ENCODE results near the gene TMEM63A. TPM values are rescaled to one million over a fixed set of nuclear protein-coding genes. Genes with fewer than 3 reads are reported as not detected.
"Not testable (repeated sequence)": the region's sequence is repeated elsewhere in the genome, so short reads cannot be mapped to it uniquely, and the experiment has no call there.

Gene TMEM63A
- total RNA-seq, 1 experiment from 2014 or later = 31.4 TPM

DNA sequence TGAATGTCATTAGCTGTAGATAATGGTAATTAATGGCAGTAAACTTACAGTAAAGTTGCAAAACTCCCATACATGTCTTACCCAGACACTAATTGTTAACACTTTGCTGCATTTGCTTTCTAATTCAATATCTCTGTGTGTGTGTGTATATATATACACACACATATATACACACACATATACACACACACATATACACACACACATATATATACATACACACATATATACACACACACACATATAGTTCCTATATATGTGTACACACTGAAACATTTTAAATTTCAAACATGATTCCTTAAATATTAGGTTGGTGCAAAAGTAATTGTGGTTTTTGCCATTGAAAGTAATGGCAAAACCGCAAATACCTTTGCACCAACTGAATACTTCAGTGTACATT, 75.9 kb downstream of the TMEM63A start:
- in situ Hi-C loops (cut with HindIII; ENCODE audit: low pct_unique_long_range_greater_than_20kb, low sequenced_read_pairs) (no loop called here), intact Hi-C loops (cut with micrococcal nuclease; ENCODE audit: unreplicated experiment) (no loop called here)
- ATAC-seq (no peak), DNase-seq (ENCODE audit: low read depth, low spot score) (no peak)
- peaks cover 9% of the 10 kb centered on the region for H3K4me1 ChIP-seq (ENCODE audit: control insufficient read depth, insufficient read depth, low read length)
- H3K4me3 ChIP-seq (ENCODE audit: low read depth in 2 of 2, low read length in 2 of 2) = no peak overlapping the region
- no peak overlapping the region for H3K27ac ChIP-seq (ENCODE audit: low read length)
- no TSS peak for BruUV-seq (replicated peaks)
- CTCF ChIA-PET = no interaction called here
- H3K36me3 ChIP-seq (ENCODE audit: control insufficient read depth, insufficient read depth, low read length) = no peaks in the 10 kb centered on the region
- TF ChIP-seq CTCF (IDR thresholded peaks at IDR 0.05) = no peak
- no peak for TF ChIP-seq TCF7L2 (IDR thresholded peaks at IDR 0.05; ENCODE audit: low read depth, low read length)
- TF ChIP-seq SIN3A (IDR thresholded peaks at IDR 0.05; ENCODE audit: borderline replicate concordance, insufficient read depth, low read depth, low read length) = no peak
- TF ChIP-seq REST (IDR thresholded peaks at IDR 0.05; ENCODE audit: insufficient read depth in 1 of 2, low read depth in 2 of 2, low read length in 1 of 2) = no peak
- TF ChIP-seq POLR2AphosphoS5 (IDR thresholded peaks at IDR 0.05; ENCODE audit: low read depth, low read length) = no peak
- POLR2A ChIA-PET = no interaction called here
- no peaks in the 10 kb centered on the region for H3K9me3 ChIP-seq (ENCODE audit: control insufficient read depth, insufficient read depth, low read depth, low read length)
- H3K27me3 ChIP-seq (ENCODE audit: control insufficient read depth, insufficient read depth, low read length) = no peaks in the 10 kb centered on the region

DNA sequence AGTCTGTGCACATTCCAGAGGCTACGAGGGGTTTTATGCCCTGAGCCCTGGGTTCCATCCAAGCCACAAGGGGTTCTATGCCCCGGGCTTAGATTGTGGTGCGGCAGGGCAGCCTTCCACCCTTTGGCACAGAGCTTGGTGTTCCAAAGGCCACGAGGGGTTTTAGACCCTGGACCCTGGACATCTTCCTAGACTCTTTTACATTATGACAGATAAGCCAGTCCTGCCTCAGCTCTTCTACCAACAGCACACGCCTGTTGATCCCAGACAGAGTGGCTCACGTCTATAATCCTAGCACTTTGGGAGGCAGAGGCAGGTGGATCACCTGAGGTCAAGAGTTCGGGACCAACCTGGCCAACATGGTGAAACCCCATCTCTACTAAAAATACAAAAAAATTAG, 81.0 kb downstream of the TMEM63A start:
- DNase-seq (ENCODE audit: low read depth, low spot score); H3K4me1 ChIP-seq (ENCODE audit: control insufficient read depth, insufficient read depth, low read length); H3K27ac ChIP-seq (ENCODE audit: low read length); H3K9me3 ChIP-seq (ENCODE audit: control insufficient read depth, insufficient read depth, low read depth, low read length); H3K4me3 ChIP-seq (ENCODE audit: low read depth in 2 of 2, low read length in 2 of 2); in situ Hi-C loops (cut with HindIII; ENCODE audit: low pct_unique_long_range_greater_than_20kb, low sequenced_read_pairs); intact Hi-C loops (cut with micrococcal nuclease; ENCODE audit: unreplicated experiment); H3K36me3 ChIP-seq (ENCODE audit: control insufficient read depth, insufficient read depth, low read length); POLR2A ChIA-PET; ATAC-seq; H3K27me3 ChIP-seq (ENCODE audit: control insufficient read depth, insufficient read depth, low read length); BruUV-seq (replicated peaks): not testable (repeated sequence)
- CTCF ChIA-PET = interaction anchor here (1.2 kb wide), 1 partner anchor 24 kb away, joined by 6 read pairs; the partner anchor contains the start of gene SRP9

DNA sequence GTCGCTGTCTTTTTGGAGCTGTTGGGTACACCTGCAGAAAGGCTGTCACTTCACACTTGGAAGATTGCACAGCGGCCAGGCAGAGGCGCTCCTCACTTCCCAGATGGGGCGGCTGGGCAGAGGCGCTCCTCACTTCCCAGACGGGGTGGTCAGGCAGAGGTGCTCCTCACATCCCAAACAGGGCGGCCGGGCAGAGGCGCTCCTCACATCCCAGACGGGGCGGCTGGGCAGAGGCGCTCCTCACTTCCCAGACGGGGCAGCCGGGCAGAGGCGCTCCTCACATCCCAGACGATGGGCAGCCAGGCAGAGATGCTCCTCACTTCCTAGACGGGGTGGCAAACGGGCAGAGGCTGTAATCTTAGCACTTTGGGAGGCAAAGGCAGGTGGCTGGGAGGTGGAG, 86.1 kb downstream of the TMEM63A start:
- DNase-seq (ENCODE audit: low read depth, low spot score); H3K9me3 ChIP-seq (ENCODE audit: control insufficient read depth, insufficient read depth, low read depth, low read length); in situ Hi-C loops (cut with HindIII; ENCODE audit: low pct_unique_long_range_greater_than_20kb, low sequenced_read_pairs); ATAC-seq; H3K4me3 ChIP-seq (ENCODE audit: low read depth in 2 of 2, low read length in 2 of 2); H3K36me3 ChIP-seq (ENCODE audit: control insufficient read depth, insufficient read depth, low read length); intact Hi-C loops (cut with micrococcal nuclease; ENCODE audit: unreplicated experiment); BruUV-seq (replicated peaks); POLR2A ChIA-PET; H3K27me3 ChIP-seq (ENCODE audit: control insufficient read depth, insufficient read depth, low read length); H3K27ac ChIP-seq (ENCODE audit: low read length); CTCF ChIA-PET; H3K4me1 ChIP-seq (ENCODE audit: control insufficient read depth, insufficient read depth, low read length): not testable (repeated sequence)

Small RNA genes lying within 50 kb of the gene (microRNA-seq; reads per million reads assigned to microRNA genes)
- 1.3 reads per million for gene MIR6741 (ENCODE audit: unreplicated experiment)

Other genes with a start within 250 kb of the TMEM63A start
- 133 TPM for gene ENAH, start 229.3 kb downstream of the TMEM63A start, total RNA-seq (2021; ENCODE audit: unreplicated experiment)
- 282 TPM for gene SRP9, start 104.6 kb downstream of the TMEM63A start, total RNA-seq (2021; ENCODE audit: unreplicated experiment)
- gene EPHX1, start 72.3 kb downstream of the TMEM63A start, total RNA-seq (2021; ENCODE audit: unreplicated experiment) = 76.4 TPM
- not detected for gene LEFTY1, start 6.8 kb upstream of the TMEM63A start, total RNA-seq (2021; ENCODE audit: unreplicated experiment)
- gene PYCR2, start 41.9 kb upstream of the TMEM63A start, total RNA-seq (2021; ENCODE audit: unreplicated experiment) = 74.4 TPM
- not detected for gene LEFTY2, start 58.8 kb upstream of the TMEM63A start, total RNA-seq (2021; ENCODE audit: unreplicated experiment)
- gene SDE2, start 117.0 kb upstream of the TMEM63A start, total RNA-seq (2021; ENCODE audit: unreplicated experiment) = 18.3 TPM
- 404 TPM for gene H3-3A, start 180.3 kb upstream of the TMEM63A start, total RNA-seq (2021; ENCODE audit: unreplicated experiment)

Data from Panc1 (cell line).